Lower leg skin (tissue), 4 donors: ENCODE data around the gene TMEM63A. TPM values are rescaled to one million over a fixed set of nuclear protein-coding genes. Genes with fewer than 3 reads are reported as not detected.

Experiments used
- DNase-seq, 2 donors: peaks; one replicate each; pipeline ENCODE4 v3.0.0-alpha.2; 2019; ENCODE audit warnings: low spot score in 2 of 2
- H3K4me3 ChIP-seq: fragments of 200-600 bp; sonication (generic); 2 replicates; pipeline ENCODE4 v1.5.1; 2017; ENCODE audit warnings: mild to moderate bottlenecking, low read depth; ENCODE audit not compliant: poor library complexity, severe bottlenecking
- CTCF ChIP-seq, 3 donors: fragments of 450-650 bp; IDR thresholded peaks; one replicate each; pipeline ENCODE4 v1.5.1; 2016; ENCODE audit warnings: antibody characterized with exemption in 3 of 3, mild to moderate bottlenecking in 3 of 3, moderate library complexity in 2 of 3
- POLR2A ChIP-seq, 2 donors: fragments of 450-650 bp; IDR thresholded peaks; one replicate each; pipeline ENCODE4 v1.6.1; 2016 to 2017; ENCODE audit warnings: antibody characterized with exemption in 2 of 2, mild to moderate bottlenecking in 1 of 2, moderate library complexity in 1 of 2
- WGBS, 2 donors: methylation state at CpG; one replicate each; pipeline ENCODE4 v1.1.5; 2018; 5-methylcytosine and 5-hydroxymethylcytosine counted together
- intact Hi-C: fragments of 100-400 bp; cut with DNase I; formaldehyde crosslinking; loops from one replicate; pipeline ENCODE4 v1.15.0; 2023; ENCODE audit warnings: low total_unique reads
- total RNA-seq, 4 donors: library from RNA; depleted of rRNA; stranded (reverse); fragments of >200 nt; gene quantifications; one replicate each; pipeline ENCODE4 v1.1.0, GENCODE V29; 2016

Gene TMEM63A
- total RNA-seq, 4 donors from 2014 or later, result 29.1 to 49.1 (median 42.9) TPM

GRCh38 chr1:225906467-225906866, 24.3 kb upstream of the TMEM63A start:
- TF ChIP-seq POLR2A (IDR thresholded peaks at IDR 0.05), result no peak
- no peak for TF ChIP-seq CTCF (IDR thresholded peaks at IDR 0.05)
- intact Hi-C loops, result no loop called here
- no peak overlapping the region for H3K4me3 ChIP-seq
- DNase-seq, result no peak
- 89 to 90% methylated on average over 6 of the region's 6 CpGs for WGBS, 2 donors

- 63 to 72% methylated on average over 4 of the region's 4 CpGs for WGBS, 2 donors
- DNase-seq, result no peak
- intact Hi-C loops, result no loop called here
- TF ChIP-seq POLR2A (IDR thresholded peaks at IDR 0.05) (no peak), CTCF (IDR thresholded peaks at IDR 0.05) (no peak)
- H3K4me3 ChIP-seq, result no peak overlapping the region
These were observed 21.4 kb upstream of the TMEM63A start for GRCh38 chr1:225903623-225904022.

- H3K4me3 ChIP-seq, result no peak overlapping the region
- intact Hi-C loops, result no loop called here
- no peak for TF ChIP-seq POLR2A (IDR thresholded peaks at IDR 0.05)
- no peak for TF ChIP-seq CTCF (IDR thresholded peaks at IDR 0.05)
These were observed 17.1 kb upstream of the TMEM63A start for GRCh38 chr1:225899044-225899925.

GRCh38 chr1:225897595-225898514, 15.7 kb upstream of the TMEM63A start:
- no peak overlapping the region for H3K4me3 ChIP-seq
- intact Hi-C loops, result no loop called here
- TF ChIP-seq POLR2A (IDR thresholded peaks at IDR 0.05), result no peak
- TF ChIP-seq CTCF (IDR thresholded peaks at IDR 0.05), result no peak
- no peak for DNase-seq
- WGBS, 2 donors, result 90 to 92% methylated on average over 19 of the region's 19 CpGs

More at GRCh38 chr1:225899044-225899925, 17.1 kb upstream of the TMEM63A start:
- no peak for DNase-seq
- WGBS, 2 donors, result 72 to 73% methylated on average over 4 of the region's 4 CpGs

- DNase-seq, result no peak
- intact Hi-C loops, result no loop called here
- no peak for TF ChIP-seq POLR2A (IDR thresholded peaks at IDR 0.05)
- no peak for TF ChIP-seq CTCF (IDR thresholded peaks at IDR 0.05)
- H3K4me3 ChIP-seq, result no peak overlapping the region
- WGBS, 2 donors, result 53 to 60% methylated on average over 7 of the region's 7 CpGs
These were observed 14.9 kb upstream of the TMEM63A start for GRCh38 chr1:225896937-225897549.
